GM19328 (cell line): ENCODE data around the gene PTPRT.

ENCODE experiments used
- ATAC-seq: cut with Tn5 transposase; IDR thresholded peaks from one replicate; pipeline ENCODE4 v1.9.1; 2021; ENCODE audit warnings: mild to moderate bottlenecking, moderate library complexity; ENCODE audit not compliant: unreplicated experiment

PTPRT gene

DNA sequence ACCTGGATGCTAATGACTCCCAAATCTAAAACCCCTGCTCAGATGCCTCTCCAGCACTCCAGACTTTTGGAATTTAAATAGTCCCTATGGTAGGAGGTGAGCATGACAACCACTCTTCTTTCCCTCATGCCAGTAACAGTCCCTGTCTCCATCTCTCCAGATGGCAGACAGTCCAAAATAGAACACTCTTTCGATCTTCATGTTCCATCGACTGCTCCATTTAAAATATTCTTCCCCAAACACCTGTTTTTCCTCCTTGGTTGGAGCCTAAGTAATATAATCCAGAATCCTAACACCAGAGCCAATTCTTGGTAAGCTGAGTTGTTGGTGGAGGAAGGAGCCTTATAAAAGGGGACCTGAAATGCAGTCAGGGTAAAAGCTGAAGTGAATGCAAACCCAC lies 848.1 kb downstream of the PTPRT start:
- no peak for ATAC-seq

DNA sequence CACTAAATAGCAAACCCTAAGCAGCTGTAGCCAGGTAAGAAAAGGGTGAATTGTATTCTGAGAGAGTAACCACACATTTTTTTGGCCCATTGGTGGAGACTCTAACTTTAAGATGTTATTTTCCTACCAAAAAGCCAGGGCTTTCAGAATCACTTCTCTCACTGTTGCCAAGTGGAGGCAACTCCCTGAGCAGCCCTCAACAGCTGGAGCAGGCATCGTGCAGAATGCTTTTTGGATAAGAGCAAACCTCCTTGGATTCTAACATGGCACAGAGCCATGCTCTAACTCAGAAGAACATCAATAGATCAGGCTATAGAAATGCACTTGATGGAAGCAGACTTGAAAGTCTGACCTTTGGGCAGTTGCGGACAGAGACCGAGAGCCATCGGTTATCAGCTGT lies 849.3 kb downstream of the PTPRT start:
- no peak for ATAC-seq

DNA sequence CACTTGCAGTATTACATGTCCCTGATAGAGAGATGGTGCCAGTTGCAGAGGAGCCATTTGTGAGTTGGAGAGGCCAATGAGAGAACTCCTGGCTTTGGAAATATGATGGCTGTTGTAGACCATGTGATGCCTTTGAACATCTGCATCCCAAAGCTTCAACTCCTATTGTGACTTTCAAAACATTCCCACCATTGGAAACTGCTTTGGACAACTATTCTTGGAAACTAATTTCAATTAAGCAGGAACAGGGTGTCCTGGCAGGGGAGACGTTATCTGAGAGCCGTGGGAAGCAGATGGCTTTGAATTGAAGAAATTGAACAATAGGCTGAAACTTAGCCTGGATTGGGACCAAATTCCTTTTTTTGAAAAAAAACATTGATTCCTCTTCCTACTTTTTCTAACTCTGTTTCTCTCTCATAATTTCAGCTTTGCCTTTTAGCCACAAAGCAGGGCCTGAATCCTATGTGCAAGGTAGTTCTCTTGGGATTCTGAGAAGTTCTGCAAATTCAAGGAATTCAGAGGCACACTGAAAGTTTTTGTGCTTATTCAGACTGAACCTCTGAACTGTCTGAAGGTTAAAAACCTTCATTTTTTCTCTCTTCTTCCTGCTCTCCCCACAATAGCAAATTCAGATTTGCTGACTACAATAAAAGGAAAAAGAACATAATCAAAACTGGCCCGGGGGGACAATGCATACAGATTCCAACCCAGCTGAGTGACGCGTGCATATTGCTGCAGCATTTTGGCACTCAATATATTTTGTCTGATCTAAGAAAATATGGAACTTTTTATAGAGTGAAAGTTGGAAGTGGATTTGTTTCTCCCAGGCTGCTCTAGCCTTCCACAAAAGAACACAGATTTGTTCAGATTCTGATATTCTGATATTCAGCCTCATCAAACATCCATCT lies 851.2 kb downstream of the PTPRT start:
- ATAC-seq: no peak

DNA sequence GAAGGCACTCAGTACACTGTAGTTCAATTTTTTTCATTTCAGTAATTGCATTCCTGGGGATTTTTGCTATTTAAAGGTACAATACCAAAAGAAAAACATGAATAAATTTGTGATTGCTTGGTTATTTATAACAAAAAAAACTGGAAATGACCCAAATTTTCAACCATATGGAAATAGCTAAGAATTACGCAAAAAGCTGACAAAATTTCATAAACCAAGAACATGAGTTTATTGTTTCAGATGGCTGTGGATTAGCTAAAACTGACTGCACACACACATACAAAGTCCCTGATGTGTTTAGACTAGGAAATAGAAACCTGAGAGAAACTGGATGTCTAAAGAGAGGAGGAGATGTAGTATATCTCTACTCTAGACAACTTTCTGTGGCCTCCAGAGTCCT lies 853.1 kb downstream of the PTPRT start:
- ATAC-seq: no peak

- ATAC-seq: no peak
Measured at GRCh38 chr20:42319252-42320013, 870.3 kb downstream of the PTPRT start.

DNA sequence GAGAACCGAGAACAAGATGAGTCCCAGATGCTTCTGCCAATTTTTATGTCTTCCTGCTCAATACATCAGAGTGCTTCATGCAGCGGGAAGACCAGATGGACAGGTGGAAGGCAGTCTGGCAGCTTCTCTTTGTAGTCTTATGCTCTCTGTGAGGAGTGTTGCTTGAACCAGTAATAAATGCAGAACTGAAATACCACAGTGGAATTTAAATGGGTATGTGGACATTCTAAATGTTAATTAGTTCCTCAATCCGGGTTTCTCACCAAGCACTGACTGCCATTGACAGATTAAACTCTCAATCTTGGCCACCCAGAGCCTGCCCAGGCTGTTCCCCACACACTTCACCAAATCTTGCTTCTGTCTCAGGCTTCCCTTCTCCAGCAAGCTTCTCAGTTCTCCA lies 876.0 kb downstream of the PTPRT start:
- ATAC-seq: no peak

DNA sequence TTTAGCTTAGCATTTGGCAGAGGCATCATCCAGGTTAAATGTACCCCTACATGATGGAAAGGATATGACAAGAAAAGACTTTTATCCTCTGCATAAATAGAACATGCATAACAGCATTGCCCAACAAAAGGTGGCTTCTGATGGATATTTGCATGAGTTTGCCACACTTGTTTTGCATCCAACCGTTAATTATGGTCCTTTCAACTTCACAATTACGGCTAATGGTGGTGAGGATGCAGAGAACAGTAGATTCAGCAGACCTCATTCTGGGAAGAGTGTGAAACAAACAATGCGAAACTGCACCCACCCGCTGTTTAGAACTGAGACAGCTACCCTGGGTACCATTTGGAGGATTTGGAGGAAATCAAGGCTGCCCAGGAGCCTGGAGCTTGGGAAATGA lies 880.7 kb downstream of the PTPRT start:
- ATAC-seq: no peak

DNA sequence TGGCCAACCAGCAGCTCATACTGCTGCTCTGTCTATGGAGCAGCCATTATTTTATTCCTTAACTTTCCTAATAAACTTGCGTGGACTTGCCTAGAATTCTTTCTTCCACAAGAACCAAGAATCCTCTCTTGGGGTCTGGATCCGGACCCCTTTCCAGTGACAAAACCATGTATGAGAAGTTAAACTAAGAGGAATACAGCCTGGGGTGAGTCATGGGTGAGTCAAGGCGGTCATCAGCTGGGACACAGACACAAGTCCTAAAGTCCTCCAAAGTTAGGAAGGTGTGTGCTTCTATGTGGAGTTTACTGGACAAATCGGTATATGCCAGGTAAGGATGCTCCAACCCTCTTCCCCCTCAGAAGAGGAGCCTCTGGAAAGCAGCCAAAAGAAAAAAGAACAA lies 881.5 kb downstream of the PTPRT start:
- ATAC-seq: no peak

GRCh38 chr20:42295592-42295991 lies 894.1 kb downstream of the PTPRT start:
- ATAC-seq: no peak

GRCh38 chr20:42294976-42295375 lies 894.7 kb downstream of the PTPRT start:
- no peak for ATAC-seq

GRCh38 chr20:42281801-42282200 lies 907.9 kb downstream of the PTPRT start:
- no peak for ATAC-seq

DNA sequence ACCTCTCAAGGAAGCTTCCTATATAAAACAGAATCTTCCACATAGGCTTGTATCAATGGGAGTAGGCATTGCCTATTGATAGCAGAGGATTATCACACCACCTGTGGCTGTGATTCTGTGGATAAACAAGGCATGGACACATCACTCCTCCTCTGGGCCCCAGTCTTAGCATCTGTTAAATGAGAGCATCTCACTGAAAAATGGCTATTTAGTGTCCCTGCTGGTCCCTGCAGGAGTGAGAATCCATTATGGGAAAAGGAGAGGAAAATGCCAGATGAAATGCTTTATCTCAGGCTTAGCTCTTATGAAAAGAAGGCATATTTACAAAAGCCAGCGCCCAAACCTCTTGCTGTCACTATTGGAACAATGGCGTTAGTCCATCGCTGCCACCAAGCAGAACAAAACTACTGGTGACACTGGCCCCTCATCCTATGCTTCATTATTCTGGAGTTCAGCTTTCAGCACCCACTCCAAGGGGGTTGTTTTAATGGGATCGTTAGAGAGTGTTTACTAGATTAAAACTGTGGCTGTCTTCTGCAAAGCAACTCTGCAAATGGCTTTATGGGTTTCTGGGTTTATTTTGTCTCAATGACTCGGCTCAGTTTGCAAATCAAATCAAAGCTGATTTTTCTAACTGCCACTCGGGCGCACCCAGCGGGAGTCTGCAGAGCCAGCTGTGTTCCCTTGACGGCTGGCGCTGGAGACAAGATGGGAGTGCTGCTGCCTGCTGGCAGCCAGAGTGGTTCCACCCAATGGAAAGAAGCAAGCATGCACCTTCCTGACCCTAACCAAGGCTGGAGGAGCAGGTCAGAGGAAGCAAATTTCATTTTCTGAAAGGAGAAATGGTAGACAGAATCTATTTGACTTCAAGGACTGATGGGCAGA lies 912.7 kb downstream of the PTPRT start:
- no peak for ATAC-seq

- ATAC-seq: no peak
Measured at GRCh38 chr20:42274986-42275385, 914.7 kb downstream of the PTPRT start.

- ATAC-seq: no peak
Measured at GRCh38 chr20:42272516-42272915, 917.2 kb downstream of the PTPRT start.

GRCh38 chr20:42270539-42270938 lies 919.2 kb downstream of the PTPRT start:
- ATAC-seq: no peak

GRCh38 chr20:42267793-42268384 lies 921.8 kb downstream of the PTPRT start:
- ATAC-seq: no peak

DNA sequence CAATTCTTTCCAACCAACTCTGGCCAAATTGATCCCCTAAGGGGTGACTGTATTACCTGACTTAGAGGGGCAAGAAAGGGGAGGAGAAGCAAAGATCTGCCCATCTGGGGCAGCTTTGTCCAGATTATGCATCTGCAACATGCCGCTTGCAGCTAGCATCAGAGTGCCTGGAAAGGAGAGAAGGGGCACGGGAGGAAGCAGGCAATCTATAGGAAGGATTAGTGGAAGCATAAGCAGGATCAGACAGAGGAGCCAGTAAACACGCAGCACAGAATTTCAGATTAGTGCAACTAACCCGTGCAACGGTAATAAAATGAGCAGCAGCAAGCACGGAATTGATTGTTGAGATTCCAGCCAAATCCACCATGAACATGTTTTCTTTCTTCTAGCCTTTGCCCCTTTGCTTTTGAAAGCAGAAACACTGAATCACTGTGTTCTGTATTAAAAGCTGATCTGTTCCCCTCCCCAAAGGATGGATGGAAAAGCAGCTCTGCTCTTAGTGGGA lies 927.9 kb downstream of the PTPRT start:
- no peak for ATAC-seq

- no peak for ATAC-seq
Measured at GRCh38 chr20:42260184-42260583, 929.5 kb downstream of the PTPRT start.

- ATAC-seq: no peak
Measured at GRCh38 chr20:42259389-42259788, 930.3 kb downstream of the PTPRT start.

- ATAC-seq: no peak
Measured at GRCh38 chr20:42258564-42259302, 931.0 kb downstream of the PTPRT start.
